Measurements from ENCODE around the gene BRD7.
"Not testable (repeated sequence)": the region's sequence is repeated elsewhere in the genome, so short reads cannot be mapped to it uniquely, and the experiment has no call there.

The BRD7 gene

DNA sequence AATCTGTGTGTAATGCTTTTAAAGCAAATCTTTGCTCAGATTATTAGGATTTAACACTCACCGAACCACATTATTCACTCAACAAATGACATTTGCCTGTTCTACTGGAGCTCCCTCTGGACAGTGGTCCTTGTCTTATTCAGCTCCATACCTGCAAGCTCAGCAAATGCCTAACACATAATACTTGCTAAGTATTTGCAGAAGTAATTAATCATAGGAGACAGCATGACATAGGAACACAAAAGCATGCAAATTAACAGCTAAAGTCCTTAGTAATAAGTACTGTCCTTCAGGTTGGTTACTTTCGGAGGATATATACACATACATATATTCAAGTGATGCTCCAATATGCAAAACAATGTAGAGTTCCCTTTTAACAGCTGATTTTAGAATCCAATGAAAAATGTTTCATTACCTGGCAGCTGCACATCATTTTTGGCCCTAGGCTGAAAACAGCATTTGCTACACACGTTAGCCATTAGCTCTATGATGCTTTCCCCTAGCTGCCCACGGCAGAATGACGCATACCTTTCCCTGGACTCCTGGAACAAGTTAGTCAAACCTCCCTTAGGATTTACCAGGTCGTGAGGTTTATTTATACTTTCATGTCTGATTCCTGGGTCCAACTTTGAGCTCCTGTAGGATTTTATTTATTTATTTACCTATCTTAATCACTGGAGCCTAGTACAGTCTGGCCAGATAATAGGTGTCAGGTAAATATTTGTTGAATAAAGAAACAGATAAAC is 8.6 kb downstream of the BRD7 start:
- H3K27me3 Mint-ChIP-seq (ENCODE audit: low read depth): no peaks in the 10 kb centered on the region
- no peaks in the 10 kb centered on the region for H3K9me3 Mint-ChIP-seq
- no peak for DNase-seq (ENCODE audit: low spot score)
- H3K36me3 Mint-ChIP-seq (ENCODE audit: low read depth): peaks cover 44% of the 10 kb centered on the region
- no peak overlapping the region for H3K27ac Mint-ChIP-seq
- H3K4me1 Mint-ChIP-seq (ENCODE audit: low read depth): peaks cover 20% of the 10 kb centered on the region
- no peak overlapping the region for H3K4me3 Mint-ChIP-seq

DNA sequence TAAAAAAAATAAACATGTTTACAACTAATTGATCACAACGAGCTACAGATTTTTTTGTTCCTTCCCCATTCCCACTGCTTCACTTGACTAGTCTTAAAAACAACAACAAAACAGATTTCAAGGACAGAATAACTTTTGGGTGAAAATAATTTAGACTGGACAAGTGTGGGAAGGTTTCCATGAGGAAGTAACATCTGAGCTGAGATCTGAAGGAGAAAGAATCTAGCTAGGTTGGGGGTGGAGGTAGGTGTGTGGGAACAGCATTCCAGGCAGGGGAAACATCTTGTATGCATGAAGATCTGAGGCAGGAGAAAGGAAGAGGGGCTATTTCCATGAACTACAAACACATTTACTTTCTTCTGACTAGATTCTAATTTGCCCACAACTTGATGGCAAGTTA is 9.2 kb downstream of the BRD7 start:
- H3K36me3 Mint-ChIP-seq (ENCODE audit: low read depth): peaks cover 43% of the 10 kb centered on the region
- no peaks in the 10 kb centered on the region for H3K9me3 Mint-ChIP-seq
- no peak for DNase-seq (ENCODE audit: low spot score)
- no peaks in the 10 kb centered on the region for H3K27me3 Mint-ChIP-seq (ENCODE audit: low read depth)
- peaks cover 18% of the 10 kb centered on the region for H3K4me1 Mint-ChIP-seq (ENCODE audit: low read depth)
- H3K27ac Mint-ChIP-seq: no peak overlapping the region
- H3K4me3 Mint-ChIP-seq: no peak overlapping the region

DNA sequence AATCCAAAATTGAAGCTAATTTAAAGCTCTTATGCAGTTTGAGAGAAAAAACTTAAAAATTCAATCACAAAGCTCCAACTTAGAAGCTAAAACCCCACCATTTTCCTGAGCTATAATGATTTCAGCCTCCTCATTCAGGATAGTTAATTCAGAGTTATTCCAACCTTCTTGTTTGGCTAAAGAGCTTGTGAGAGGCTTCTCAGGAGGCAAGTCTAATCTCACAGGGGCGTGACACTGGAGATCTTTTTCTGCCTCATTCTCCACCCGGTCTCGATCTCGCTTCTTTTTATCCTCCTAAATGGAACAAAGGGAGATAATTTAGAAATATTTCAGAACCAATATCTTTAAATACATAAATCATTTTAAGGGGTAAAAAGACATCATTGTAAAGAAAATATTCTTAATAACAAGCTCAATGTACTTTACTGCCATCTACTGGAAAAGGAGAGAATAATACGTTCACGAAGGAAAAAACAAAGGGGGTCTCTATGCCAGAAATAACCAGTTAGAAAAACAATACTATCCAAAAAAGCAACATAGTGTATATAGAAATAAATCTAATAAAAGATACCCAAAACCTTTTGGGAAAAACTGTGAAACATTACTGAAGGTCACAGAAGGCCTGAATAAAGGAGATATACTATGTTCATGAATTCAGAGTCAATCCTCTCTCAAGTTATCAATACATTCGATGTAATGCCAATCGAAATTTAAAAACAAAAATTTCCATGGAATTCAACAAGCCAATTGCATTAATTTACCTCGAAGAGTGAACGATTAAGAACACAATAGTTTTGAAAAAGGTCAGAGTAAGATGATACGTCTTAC is 13.9 kb downstream of the BRD7 start:
- Mint-ChIP-seq H3K4me1 (ENCODE audit: low read depth) (peaks cover 4% of the 10 kb centered on the region), H3K9me3 (no peaks in the 10 kb centered on the region), H3K27ac (no peak overlapping the region), H3K27me3 (ENCODE audit: low read depth) (no peaks in the 10 kb centered on the region), H3K36me3 (ENCODE audit: low read depth) (peaks cover 44% of the 10 kb centered on the region), H3K4me3 (no peak overlapping the region)
- no peak for DNase-seq (ENCODE audit: low spot score)

DNA sequence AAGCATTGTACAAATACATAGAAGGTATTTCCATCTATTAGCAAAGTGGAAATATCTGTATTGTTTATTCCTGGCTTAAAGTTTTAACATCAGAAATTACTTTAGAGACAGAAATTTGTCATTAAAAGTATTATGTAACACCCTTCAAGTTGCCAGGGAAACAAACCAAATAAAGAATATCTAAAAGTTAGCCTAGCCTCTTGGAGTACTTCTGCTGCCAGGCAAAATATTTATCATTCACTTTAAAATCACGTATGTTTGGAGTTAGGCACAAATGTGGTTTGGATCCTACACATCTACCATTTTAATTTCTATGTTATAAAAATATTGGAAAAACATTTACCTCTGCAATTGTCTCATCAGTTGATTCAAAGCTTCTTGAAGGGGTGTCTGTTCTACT is 14.7 kb downstream of the BRD7 start:
- Mint-ChIP-seq H3K27me3 (ENCODE audit: low read depth) (no peaks in the 10 kb centered on the region), H3K36me3 (ENCODE audit: low read depth) (peaks cover 45% of the 10 kb centered on the region)
- no peak for DNase-seq (ENCODE audit: low spot score)

DNA sequence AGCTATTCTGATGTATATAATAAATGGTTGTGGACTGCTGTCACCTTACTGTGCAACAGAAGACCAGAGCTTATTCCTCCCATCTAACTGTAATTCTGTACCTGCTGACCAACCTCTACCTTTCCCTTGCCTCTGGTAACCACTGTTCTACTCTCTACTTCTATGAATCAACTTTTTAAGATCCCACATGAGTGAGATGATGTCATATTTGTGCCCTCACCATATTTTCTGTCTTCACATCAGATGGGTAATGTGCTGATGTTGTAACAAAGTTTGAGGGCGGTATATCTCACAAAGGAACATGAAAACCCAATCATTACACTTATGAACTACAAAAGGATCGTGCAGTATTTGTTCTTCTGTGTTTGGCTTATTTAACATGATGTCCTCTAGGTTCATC is 16.8 kb downstream of the BRD7 start:
- Mint-ChIP-seq H3K27ac (no peak overlapping the region), H3K36me3 (ENCODE audit: low read depth) (peaks cover 62% of the 10 kb centered on the region)

More for the DNA sequence above, 14.7 kb downstream of the BRD7 start:
- no peaks in the 10 kb centered on the region for H3K4me1 Mint-ChIP-seq (ENCODE audit: low read depth)
- no peak overlapping the region for H3K27ac Mint-ChIP-seq
- peaks cover 4% of the 10 kb centered on the region for H3K9me3 Mint-ChIP-seq
- no peak overlapping the region for H3K4me3 Mint-ChIP-seq

DNA sequence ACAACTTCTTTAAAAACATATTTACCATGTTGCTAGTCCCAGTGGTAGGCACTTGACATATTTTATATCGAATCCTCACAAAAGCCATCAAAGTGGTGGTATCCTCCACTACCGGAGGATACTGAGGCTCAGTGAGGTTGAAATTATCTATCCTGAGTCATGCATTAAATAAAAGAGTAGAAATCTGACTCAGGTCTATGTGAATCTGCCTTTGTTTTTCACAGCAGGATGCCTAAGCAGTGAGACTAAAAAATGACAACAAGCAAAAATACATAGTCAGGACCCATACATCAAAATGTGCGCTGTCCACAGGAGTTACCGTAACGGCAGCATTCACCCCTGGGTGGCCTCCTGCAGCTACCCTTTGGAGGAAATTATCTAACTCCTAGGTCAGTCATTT is 17.7 kb downstream of the BRD7 start:
- no peak overlapping the region for H3K27ac Mint-ChIP-seq
- peaks cover 68% of the 10 kb centered on the region for H3K36me3 Mint-ChIP-seq (ENCODE audit: low read depth)
- peaks cover 8% of the 10 kb centered on the region for H3K9me3 Mint-ChIP-seq
- no peaks in the 10 kb centered on the region for H3K27me3 Mint-ChIP-seq (ENCODE audit: low read depth)
- peaks cover 6% of the 10 kb centered on the region for H3K4me1 Mint-ChIP-seq (ENCODE audit: low read depth)
- no peak overlapping the region for H3K4me3 Mint-ChIP-seq
- no peak for DNase-seq (ENCODE audit: low spot score)

More for the DNA sequence above, 16.8 kb downstream of the BRD7 start:
- Mint-ChIP-seq H3K9me3 (peaks cover 8% of the 10 kb centered on the region), H3K27me3 (ENCODE audit: low read depth) (no peaks in the 10 kb centered on the region), H3K4me1 (ENCODE audit: low read depth) (peaks cover 2% of the 10 kb centered on the region), H3K4me3 (no peak overlapping the region)
- no peak for DNase-seq (ENCODE audit: low spot score)

DNA sequence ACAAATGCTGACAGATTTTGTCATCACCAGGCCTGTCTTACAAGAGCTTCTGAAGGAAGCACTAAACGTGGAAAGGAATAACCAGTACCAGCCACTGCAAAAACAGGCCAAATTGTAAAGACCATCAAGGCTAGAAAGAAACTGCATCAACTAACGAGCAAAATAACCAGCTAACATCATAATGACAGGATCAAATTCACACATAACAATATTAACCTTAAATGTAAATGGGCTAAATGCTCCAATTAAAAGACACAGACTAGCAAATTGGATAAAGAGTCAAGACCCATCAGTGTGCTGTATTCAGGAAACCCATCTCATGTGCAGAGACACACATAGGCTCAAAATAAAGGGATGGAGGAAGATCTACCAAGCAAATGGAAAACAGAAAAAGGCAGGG is 23.6 kb downstream of the BRD7 start:
- H3K4me3 Mint-ChIP-seq; H3K27me3 Mint-ChIP-seq (ENCODE audit: low read depth); DNase-seq (ENCODE audit: low spot score); H3K9me3 Mint-ChIP-seq; H3K27ac Mint-ChIP-seq: not testable (repeated sequence)
- Mint-ChIP-seq H3K36me3 (ENCODE audit: low read depth) (peaks cover 73% of the 10 kb centered on the region), H3K4me1 (ENCODE audit: low read depth) (peaks cover 13% of the 10 kb centered on the region)

DNA sequence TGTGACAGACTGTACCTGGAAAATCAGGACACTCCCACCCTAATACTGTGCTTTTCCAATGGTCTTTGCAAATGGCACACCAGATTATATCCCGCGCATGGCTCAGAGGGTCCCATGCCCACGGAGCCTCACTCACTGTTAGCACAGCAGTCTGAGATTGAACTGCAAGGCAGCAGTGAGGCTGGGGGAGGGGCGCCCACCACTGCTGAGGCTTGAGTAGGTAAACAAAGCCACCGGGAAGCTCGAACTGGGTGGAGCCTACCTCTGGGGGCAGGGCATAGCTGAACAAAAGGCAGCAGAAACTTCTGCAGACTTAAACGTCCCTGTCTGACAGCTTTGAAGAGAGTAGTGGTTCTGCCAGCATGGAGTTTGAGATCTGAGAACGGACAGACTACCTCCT is 25.2 kb downstream of the BRD7 start:
- peaks cover 19% of the 10 kb centered on the region for H3K4me1 Mint-ChIP-seq (ENCODE audit: low read depth)
- not testable (repeated sequence) for H3K4me3 Mint-ChIP-seq; H3K27me3 Mint-ChIP-seq (ENCODE audit: low read depth); DNase-seq (ENCODE audit: low spot score); H3K9me3 Mint-ChIP-seq; H3K27ac Mint-ChIP-seq
- peaks cover 66% of the 10 kb centered on the region for H3K36me3 Mint-ChIP-seq (ENCODE audit: low read depth)

DNA sequence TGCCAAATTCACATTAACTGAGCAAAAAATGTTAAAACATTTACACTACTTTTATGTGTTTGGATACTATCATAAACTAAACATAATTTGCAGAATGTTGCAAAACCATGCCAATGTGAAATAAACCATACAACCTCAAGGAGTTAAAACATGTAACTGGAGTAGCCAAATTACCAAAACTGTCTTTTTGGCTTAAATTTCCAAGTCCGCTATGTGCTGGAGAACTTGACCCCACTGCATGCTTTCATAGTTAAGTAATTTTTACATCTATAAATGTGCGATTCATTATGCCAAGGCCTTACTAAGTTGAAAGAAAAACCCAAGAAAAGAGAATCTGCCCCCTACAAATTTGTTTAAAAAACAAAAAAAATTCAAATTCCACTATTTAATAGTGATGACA is 28.2 kb downstream of the BRD7 start:
- H3K27ac Mint-ChIP-seq: no peak overlapping the region
- no peak overlapping the region for H3K4me3 Mint-ChIP-seq
- peaks cover 56% of the 10 kb centered on the region for H3K36me3 Mint-ChIP-seq (ENCODE audit: low read depth)
- no peaks in the 10 kb centered on the region for H3K9me3 Mint-ChIP-seq
- H3K4me1 Mint-ChIP-seq (ENCODE audit: low read depth): peaks cover 27% of the 10 kb centered on the region
- H3K27me3 Mint-ChIP-seq (ENCODE audit: low read depth): no peaks in the 10 kb centered on the region
- DNase-seq (ENCODE audit: low spot score): no peak

DNA sequence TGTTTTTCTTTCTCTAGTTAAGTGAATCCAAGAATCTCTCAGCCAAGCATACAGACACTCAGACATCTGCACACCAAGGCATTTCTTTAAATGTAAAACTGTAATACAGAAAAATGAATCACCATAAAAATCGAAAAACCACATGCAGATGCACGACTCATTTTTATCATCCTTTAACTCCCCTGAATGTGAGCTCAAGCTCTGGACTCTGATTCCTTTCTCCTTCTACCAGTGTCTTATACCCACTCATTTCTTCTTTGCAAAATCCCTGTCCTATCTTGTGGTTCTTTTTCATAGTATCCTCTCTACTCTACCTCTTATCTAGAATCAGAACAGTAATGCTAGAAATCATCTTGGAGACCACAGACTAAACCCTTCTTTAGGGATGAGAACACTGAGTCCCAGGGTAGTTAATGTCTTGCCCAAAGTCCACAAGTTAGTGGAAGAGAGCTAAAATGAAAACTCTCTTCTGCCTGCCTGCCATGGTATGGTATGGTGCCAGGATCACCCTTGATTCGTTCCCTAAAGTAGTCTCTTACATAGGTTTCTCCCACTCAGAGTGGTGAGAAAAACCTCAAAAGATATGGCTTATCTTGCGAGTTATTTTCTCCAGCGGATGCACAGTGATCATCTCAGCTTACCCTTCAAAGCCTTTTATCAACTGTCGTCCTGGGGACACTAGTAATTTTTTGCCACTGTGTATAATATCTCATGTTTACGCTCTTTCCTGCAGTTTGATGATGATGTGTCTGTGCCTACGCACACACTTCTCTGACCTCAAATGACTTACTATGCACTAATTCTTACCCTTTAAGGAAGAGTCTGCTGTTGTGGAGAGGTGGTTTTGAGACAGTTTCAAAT is 30.2 kb downstream of the BRD7 start:
- H3K27me3 Mint-ChIP-seq (ENCODE audit: low read depth): no peaks in the 10 kb centered on the region
- peak overlapping the region; percentile 78 for H3K27ac Mint-ChIP-seq
- peaks cover 57% of the 10 kb centered on the region for H3K36me3 Mint-ChIP-seq (ENCODE audit: low read depth)
- peak; percentile 47 for DNase-seq (ENCODE audit: low spot score)
- no peaks in the 10 kb centered on the region for H3K9me3 Mint-ChIP-seq
- peak overlapping the region; percentile 31 for H3K4me3 Mint-ChIP-seq
- H3K4me1 Mint-ChIP-seq (ENCODE audit: low read depth): peaks cover 33% of the 10 kb centered on the region

DNA sequence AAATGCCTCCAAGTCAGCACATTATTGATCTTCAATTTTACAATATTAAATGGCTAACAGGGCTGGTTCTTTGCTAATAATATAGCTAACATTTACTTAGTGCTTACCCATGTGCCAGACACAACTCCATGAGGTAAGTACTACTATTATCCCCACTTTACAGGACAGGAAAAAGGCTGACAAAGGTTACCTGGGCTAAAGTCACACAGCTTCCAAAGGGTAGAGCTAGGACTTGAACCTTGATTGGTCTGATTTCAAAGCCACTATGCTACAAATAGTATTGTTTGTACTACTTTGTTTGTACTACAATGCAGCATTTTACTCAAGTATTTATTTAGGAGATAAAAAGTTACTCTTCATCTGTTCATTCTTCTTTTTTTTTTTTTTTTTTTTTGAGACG is 31.9 kb downstream of the BRD7 start:
- Mint-ChIP-seq H3K4me3 (no peak overlapping the region), H3K27ac (peak overlapping the region; percentile 29), H3K9me3 (no peaks in the 10 kb centered on the region), H3K4me1 (ENCODE audit: low read depth) (peaks cover 33% of the 10 kb centered on the region), H3K27me3 (ENCODE audit: low read depth) (no peaks in the 10 kb centered on the region), H3K36me3 (ENCODE audit: low read depth) (peaks cover 63% of the 10 kb centered on the region)
- DNase-seq (ENCODE audit: low spot score): no peak

DNA sequence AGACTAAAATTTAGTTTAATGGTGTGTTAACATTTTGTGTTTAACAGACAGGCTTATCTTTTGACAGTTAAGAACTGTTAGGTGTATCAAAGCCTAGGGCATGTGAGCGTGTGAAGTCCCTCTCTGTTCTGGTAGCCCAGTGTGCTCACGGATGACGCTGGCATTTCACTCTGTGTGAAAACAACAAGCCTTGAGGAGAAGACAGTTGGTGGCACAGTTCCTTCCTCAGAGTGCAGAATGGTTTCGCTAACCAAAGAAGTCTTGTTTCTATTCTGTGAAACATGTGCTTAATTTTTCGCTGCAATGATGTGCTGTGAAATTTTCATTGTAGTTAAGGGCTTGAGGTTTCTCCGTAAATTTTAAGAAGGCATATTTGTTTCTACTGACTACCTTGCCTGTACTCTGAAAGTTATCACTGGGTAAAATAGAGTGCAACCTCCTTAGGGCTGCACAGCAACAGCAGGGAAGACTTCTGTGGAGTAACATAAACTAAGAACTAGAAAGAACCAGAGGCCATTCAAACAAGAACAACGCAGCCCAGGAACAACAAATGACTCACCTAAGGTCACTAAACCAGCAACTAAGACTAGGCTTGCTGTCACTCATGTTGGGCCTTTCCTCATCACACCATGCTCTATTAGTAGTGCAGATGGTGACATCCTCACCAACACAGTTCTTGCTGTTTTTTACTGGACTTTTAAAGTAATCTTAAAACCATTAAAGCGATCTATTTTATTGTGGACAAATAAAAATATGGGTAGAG is 33.4 kb downstream of the BRD7 start:
- Mint-ChIP-seq H3K36me3 (ENCODE audit: low read depth) (peaks cover 60% of the 10 kb centered on the region), H3K4me3 (peak overlapping the region; percentile 46), H3K4me1 (ENCODE audit: low read depth) (peaks cover 35% of the 10 kb centered on the region), H3K27me3 (ENCODE audit: low read depth) (no peaks in the 10 kb centered on the region), H3K9me3 (no peaks in the 10 kb centered on the region), H3K27ac (peak overlapping the region; percentile 94)
- peak; percentile 45 for DNase-seq (ENCODE audit: low spot score)

Measured in T-helper 2 cell treated with Interferon-gamma antibody and Interleukin-4, amounts not matched to agents 5 μg/mL and 100 μg/mL, for 36 hours (primary cell).